IMR-90 (cell line): ENCODE results near the gene ALOX15. TPM values are rescaled to one million over a fixed set of nuclear protein-coding genes. Genes with fewer than 3 reads are reported as not detected.

Experiments used
- ATAC-seq: fragments of 200-7000 bp; cut with Tn5 transposase; 2 replicates; pipeline ENCODE4 v1.9.1; 2020; ENCODE audit warnings: low read depth, mild to moderate bottlenecking, moderate library complexity
- BruUV-seq: library from RNA; stranded (reverse); fragments of 400-500 nt; replicated peaks from 2 replicates; lab custom pipeline; 2021; lab: Mats Ljungman, UMichigan
- CTCF ChIA-PET: fragments of 300-600 bp; formaldehyde crosslinking; extraction: SDS; loops from one replicate; lab custom pipeline; 2021; ENCODE audit warnings: antibody characterized with exemption; lab: Yijun Ruan, JAX
- POLR2A ChIA-PET: fragments of 300-600 bp; sonication (Branson Sonifier 250); formaldehyde crosslinking; loops from one replicate; lab custom pipeline; 2022; ENCODE audit warnings: antibody characterized with exemption; ENCODE audit not compliant: unreplicated experiment; lab: Charles Lee
- DNase-seq: peaks from one replicate; pipeline ENCODE4 v3.0.0; 2013
- H2AFZ ChIP-seq: replicated peaks from 2 replicates; pipeline ENCODE3; 2013; ENCODE audit warnings: low read length, mild to moderate bottlenecking; ENCODE audit not compliant: poor library complexity
- H2AK5ac ChIP-seq: 2 replicates; pipeline ENCODE4 v1.6.1; 2013; ENCODE audit warnings: low read depth, low read length, inconsistent platforms
- H2AK9ac ChIP-seq: replicated peaks from 2 replicates; pipeline ENCODE3; 2013; ENCODE audit warnings: mild to moderate bottlenecking, low read depth, low read length, moderate library complexity; ENCODE audit not compliant: poor library complexity
- H2BK120ac ChIP-seq: 2 replicates; pipeline ENCODE4 v1.6.1; 2013; ENCODE audit warnings: low read depth, low read length, inconsistent platforms
- H2BK15ac ChIP-seq: 3 replicates; pipeline ENCODE4 v1.6.1; 2013; ENCODE audit warnings: low read depth, low read length, inconsistent platforms
- H2BK20ac ChIP-seq: 2 replicates; pipeline ENCODE4 v1.6.1; 2013; ENCODE audit warnings: low read depth, mild to moderate bottlenecking, inconsistent platforms, low read length, moderate library complexity
- H2BK5ac ChIP-seq: 2 replicates; pipeline ENCODE4 v1.6.1; 2013; ENCODE audit warnings: mild to moderate bottlenecking, low read depth, low read length, inconsistent platforms; ENCODE audit not compliant: poor library complexity, severe bottlenecking
- H3K14ac ChIP-seq: replicated peaks from 2 replicates; pipeline ENCODE4 v1.6.1; 2013; ENCODE audit warnings: low read depth, low read length, inconsistent platforms
- H3K18ac ChIP-seq: 2 replicates; pipeline ENCODE4 v1.6.1; 2013; ENCODE audit warnings: low read depth, low read length, control low read depth
- H3K23ac ChIP-seq: 2 replicates; pipeline ENCODE4 v1.6.1; 2013; ENCODE audit warnings: low read depth, low read length, inconsistent platforms
- H3K27ac ChIP-seq: 2 replicates; pipeline ENCODE4 v1.5.1; 2013; ENCODE audit warnings: mild to moderate bottlenecking, control low read depth, low read length; ENCODE audit not compliant: insufficient read depth
- H3K27me3 ChIP-seq: 2 replicates; pipeline ENCODE4 v1.6.1; 2013; ENCODE audit warnings: low read length; ENCODE audit not compliant: control insufficient read depth, insufficient read depth
- H3K36me3 ChIP-seq: 2 replicates; pipeline ENCODE4 v1.6.1; 2013; ENCODE audit warnings: low read length, mixed read lengths; ENCODE audit not compliant: control insufficient read depth, insufficient read depth
- H3K4ac ChIP-seq: 2 replicates; pipeline ENCODE4 v1.6.1; 2013; ENCODE audit warnings: low read depth, low read length, inconsistent platforms
- H3K4me1 ChIP-seq: 2 replicates; pipeline ENCODE4 v1.6.1; 2013; ENCODE audit warnings: low read length, mixed read lengths; ENCODE audit not compliant: control insufficient read depth, insufficient read depth
- H3K4me2 ChIP-seq: 2 replicates; pipeline ENCODE4 v1.6.1; 2013; ENCODE audit warnings: low read depth, mild to moderate bottlenecking, control low read depth, low read length, moderate library complexity
- H3K4me3 ChIP-seq: 2 replicates; pipeline ENCODE4 v1.5.1; 2013; ENCODE audit warnings: low read depth, mild to moderate bottlenecking, control low read depth, low read length, moderate library complexity; ENCODE audit not compliant: insufficient read depth
- H3K56ac ChIP-seq: 2 replicates; pipeline ENCODE4 v1.6.1; 2013; ENCODE audit warnings: low read length, inconsistent platforms; ENCODE audit not compliant: insufficient read depth; ENCODE audit errors: extremely low read depth
- H3K79me1 ChIP-seq, 2 experiments: 2 replicates each; pipeline ENCODE4 v1.6.1; 2013; ENCODE audit warnings: low read length in 2 of 2, inconsistent platforms in 1 of 2, low read depth in 1 of 2
- H3K9ac ChIP-seq: 2 replicates; pipeline ENCODE4 v1.6.1; 2013; ENCODE audit warnings: low read depth, low read length, control low read depth
- H3K9me1 ChIP-seq: 2 replicates; pipeline ENCODE4 v1.6.1; 2013; ENCODE audit warnings: low read length, inconsistent platforms; ENCODE audit not compliant: insufficient read depth
- H3K9me3 ChIP-seq: 2 replicates; pipeline ENCODE4 v1.6.1; 2013; ENCODE audit warnings: low read length; ENCODE audit not compliant: control insufficient read depth, insufficient read depth
- H4K20me1 ChIP-seq: 2 replicates; pipeline ENCODE4 v1.6.1; 2013; ENCODE audit warnings: low read length, inconsistent platforms; ENCODE audit not compliant: insufficient read depth
- H4K5ac ChIP-seq: 2 replicates; pipeline ENCODE4 v1.6.1; 2013; ENCODE audit warnings: mild to moderate bottlenecking, low read depth, low read length, control low read depth
- H4K8ac ChIP-seq, 2 experiments: 2 replicates each; pipeline ENCODE4 v1.6.1; 2013; ENCODE audit warnings: low read depth in 2 of 2, low read length in 2 of 2, control low read depth in 1 of 2, inconsistent platforms in 1 of 2
- H4K91ac ChIP-seq: 2 replicates; pipeline ENCODE4 v1.6.1; 2013; ENCODE audit warnings: low read depth, low read length, inconsistent platforms; ENCODE audit not compliant: insufficient read depth
- BHLHE40 ChIP-seq: fragments of 150-350 bp; IDR thresholded peaks from 2 replicates; pipeline ENCODE4 v1.6.1; 2016; ENCODE audit warnings: mild to moderate bottlenecking, low read depth, low read length
- CEBPB ChIP-seq: IDR thresholded peaks from 2 replicates; pipeline ENCODE4 v1.6.1; 2012; ENCODE audit warnings: low read depth, low read length, improper control_type of control experiment
- CHD1 ChIP-seq: IDR thresholded peaks from 2 replicates; pipeline ENCODE4 v1.6.1; 2012; ENCODE audit warnings: low read depth, low read length, improper control_type of control experiment
- FOS ChIP-seq: fragments of 150-350 bp; IDR thresholded peaks from 2 replicates; pipeline ENCODE4 v1.6.1; 2016; ENCODE audit warnings: low read depth, low read length
- MAFK ChIP-seq: IDR thresholded peaks from 2 replicates; pipeline ENCODE4 v1.6.1; 2012; ENCODE audit warnings: low read depth, low read length, improper control_type of control experiment
- MAZ ChIP-seq: IDR thresholded peaks from 2 replicates; pipeline ENCODE4 v1.6.1; 2012; ENCODE audit warnings: low read depth, mild to moderate bottlenecking, low read length, improper control_type of control experiment, moderate library complexity, borderline replicate concordance
- MXI1 ChIP-seq: IDR thresholded peaks from 2 replicates; pipeline ENCODE4 v1.6.1; 2012; ENCODE audit warnings: low read depth, mild to moderate bottlenecking, low read length, moderate library complexity, borderline replicate concordance
- NFE2L2 ChIP-seq: fragments of 150-350 bp; IDR thresholded peaks from 2 replicates; pipeline ENCODE4 v1.6.1; 2016; ENCODE audit warnings: low read depth, mild to moderate bottlenecking, low read length
- POLR2A ChIP-seq: IDR thresholded peaks from 2 replicates; pipeline ENCODE4 v1.6.1; 2012; ENCODE audit warnings: mild to moderate bottlenecking, low read depth, low read length
- RAD21 ChIP-seq: IDR thresholded peaks from 2 replicates; pipeline ENCODE4 v1.6.1; 2012; ENCODE audit warnings: low read length, improper control_type of control experiment
- RCOR1 ChIP-seq: IDR thresholded peaks from 2 replicates; pipeline ENCODE4 v1.6.1; 2012; ENCODE audit warnings: mild to moderate bottlenecking, low read length, improper control_type of control experiment; ENCODE audit not compliant: insufficient replicate concordance
- RFX5 ChIP-seq: IDR thresholded peaks from 2 replicates; pipeline ENCODE4 v1.8.0; 2012; ENCODE audit warnings: low read depth, mild to moderate bottlenecking, low read length, moderate library complexity
- SMC3 ChIP-seq: fragments of 150-350 bp; IDR thresholded peaks from 2 replicates; pipeline ENCODE4 v1.6.1; 2016; ENCODE audit warnings: low read depth, mild to moderate bottlenecking, antibody characterized with exemption, low read length, moderate library complexity
- WGBS, 2 experiments: methylation state at CpG; one replicate each; pipeline versions ENCODE4 v1.1.5 to v1.1.7; 2013; ENCODE audit warnings: missing lambda C conversion rate in 2 of 2; ENCODE audit not compliant: insufficient read length in 1 of 2; ENCODE audit errors: extremely low coverage in 2 of 2; 5-methylcytosine and 5-hydroxymethylcytosine counted together
- dilution Hi-C: fragments of 300-500 bp; cut with HindIII; formaldehyde crosslinking; loops from one replicate; pipeline ENCODE4 v1.14.3; 2018; ENCODE audit warnings: low sequenced_read_pairs; ENCODE audit not compliant: unreplicated experiment
- in situ Hi-C: fragments of 300-500 bp; cut with MboI; formaldehyde crosslinking; loops from 3 replicates; pipeline ENCODE4 v1.14.3; 2019; ENCODE audit warnings: low sequenced_read_pairs, inconsistent platforms, mixed read lengths
- intact Hi-C: fragments of 100-400 bp; cut with micrococcal nuclease; formaldehyde crosslinking; loops from 2 replicates; pipeline ENCODE4 v1.10.0; 2022
- polyA plus RNA-seq, 3 experiments: library from polyadenylated mRNA; depleted of rRNA; stranded (reverse); fragments of >200 nt; gene quantifications; 2 replicates each; pipeline ENCODE4 v1.2.3, GENCODE V29; 2012; ENCODE audit warnings: low replicate concordance in 1 of 3
- total RNA-seq: library from RNA; depleted of rRNA; stranded (reverse); fragments of >200 nt; gene quantifications from 2 replicates; pipeline ENCODE4 v1.2.3, GENCODE V29; 2012
- TF ChIP-seq, protein P1 (sequence below): fragments of 150-350 bp; IDR thresholded peaks from 2 replicates; pipeline ENCODE4 v1.6.1; 2017; ENCODE audit warnings: mild to moderate bottlenecking, antibody characterized with exemption, low read length, low read depth
- TF ChIP-seq, protein P2 (sequence below): conservative IDR thresholded peaks from 2 replicates; pipeline ENCODE4 v1.5.1; 2012; ENCODE audit warnings: mild to moderate bottlenecking, low read depth, low read length, improper control_type of control experiment
- TF ChIP-seq, protein P3 (sequence below): fragments of 150-350 bp; IDR thresholded peaks from 2 replicates; pipeline ENCODE4 v1.6.1; 2016; ENCODE audit warnings: low read depth, mild to moderate bottlenecking, low read length, moderate library complexity, borderline replicate concordance

Gene ALOX15
- total and polyA plus RNA-seq, 2 of the 4 experiments (the other 2 are of a cell fraction), result not detected

DNA sequence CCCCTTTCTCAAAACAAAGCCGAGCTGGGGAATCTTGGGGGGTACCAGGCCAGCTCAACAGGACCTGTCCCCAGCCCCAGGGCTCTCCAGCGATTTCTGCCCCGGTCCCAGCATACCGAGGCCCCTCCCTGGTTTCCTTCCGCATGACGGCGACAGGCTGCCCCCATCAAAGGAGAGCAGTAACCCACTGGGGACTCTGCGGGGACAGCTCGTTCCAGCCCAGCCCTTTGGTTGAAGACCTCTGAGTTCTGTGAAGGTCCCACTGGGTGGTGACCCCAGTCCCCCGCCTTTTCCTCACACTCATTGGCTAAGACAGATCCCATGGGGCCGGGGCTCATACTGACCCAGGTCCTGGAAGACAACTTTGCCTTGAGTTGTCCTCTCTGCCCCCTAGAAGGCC lies 53.1 kb downstream of the ALOX15 start:
- 17% methylated on average over 1 of the region's 11 CpGs; no CpG with 5 or more reads in 1 of the 2 experiments for WGBS, 2 experiments
- H3K9ac ChIP-seq, result no peak overlapping the region
- intact Hi-C loops (no loop called here), in situ Hi-C loops (no loop called here), dilution Hi-C loops (no loop called here)
- H3K27ac ChIP-seq, result no peak overlapping the region
- no peak overlapping the region for H2AK5ac ChIP-seq
- no peak overlapping the region for H3K14ac ChIP-seq
- no peak for ATAC-seq
- H2AFZ ChIP-seq, result no peak overlapping the region
- H4K8ac ChIP-seq, result no peak overlapping the region
- no peak overlapping the region for H4K5ac ChIP-seq
- H3K79me1 ChIP-seq, result no peaks in the 10 kb centered on the region
- H3K4me3 ChIP-seq, result no peak overlapping the region
- H4K91ac ChIP-seq, result no peak overlapping the region
- no peaks in the 10 kb centered on the region for H4K20me1 ChIP-seq
- H2BK15ac ChIP-seq, result no peak overlapping the region
- H3K18ac ChIP-seq, result no peak overlapping the region
- TF ChIP-seq, protein P1, sequence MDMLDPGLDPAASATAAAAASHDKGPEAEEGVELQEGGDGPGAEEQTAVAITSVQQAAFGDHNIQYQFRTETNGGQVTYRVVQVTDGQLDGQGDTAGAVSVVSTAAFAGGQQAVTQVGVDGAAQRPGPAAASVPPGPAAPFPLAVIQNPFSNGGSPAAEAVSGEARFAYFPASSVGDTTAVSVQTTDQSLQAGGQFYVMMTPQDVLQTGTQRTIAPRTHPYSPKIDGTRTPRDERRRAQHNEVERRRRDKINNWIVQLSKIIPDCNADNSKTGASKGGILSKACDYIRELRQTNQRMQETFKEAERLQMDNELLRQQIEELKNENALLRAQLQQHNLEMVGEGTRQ, result no peak
- TF ChIP-seq MAFK (no peak), BHLHE40 (no peak), RAD21 (no peak), FOS (no peak), SMC3 (no peak), CHD1 (no peak), MAZ (no peak), RFX5 (no peak), MXI1 (no peak), POLR2A (no peak), RCOR1 (no peak), NFE2L2 (no peak), CEBPB (no peak)
- TF ChIP-seq, protein P2, sequence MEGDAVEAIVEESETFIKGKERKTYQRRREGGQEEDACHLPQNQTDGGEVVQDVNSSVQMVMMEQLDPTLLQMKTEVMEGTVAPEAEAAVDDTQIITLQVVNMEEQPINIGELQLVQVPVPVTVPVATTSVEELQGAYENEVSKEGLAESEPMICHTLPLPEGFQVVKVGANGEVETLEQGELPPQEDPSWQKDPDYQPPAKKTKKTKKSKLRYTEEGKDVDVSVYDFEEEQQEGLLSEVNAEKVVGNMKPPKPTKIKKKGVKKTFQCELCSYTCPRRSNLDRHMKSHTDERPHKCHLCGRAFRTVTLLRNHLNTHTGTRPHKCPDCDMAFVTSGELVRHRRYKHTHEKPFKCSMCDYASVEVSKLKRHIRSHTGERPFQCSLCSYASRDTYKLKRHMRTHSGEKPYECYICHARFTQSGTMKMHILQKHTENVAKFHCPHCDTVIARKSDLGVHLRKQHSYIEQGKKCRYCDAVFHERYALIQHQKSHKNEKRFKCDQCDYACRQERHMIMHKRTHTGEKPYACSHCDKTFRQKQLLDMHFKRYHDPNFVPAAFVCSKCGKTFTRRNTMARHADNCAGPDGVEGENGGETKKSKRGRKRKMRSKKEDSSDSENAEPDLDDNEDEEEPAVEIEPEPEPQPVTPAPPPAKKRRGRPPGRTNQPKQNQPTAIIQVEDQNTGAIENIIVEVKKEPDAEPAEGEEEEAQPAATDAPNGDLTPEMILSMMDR, result no peak
- TF ChIP-seq, protein P3, sequence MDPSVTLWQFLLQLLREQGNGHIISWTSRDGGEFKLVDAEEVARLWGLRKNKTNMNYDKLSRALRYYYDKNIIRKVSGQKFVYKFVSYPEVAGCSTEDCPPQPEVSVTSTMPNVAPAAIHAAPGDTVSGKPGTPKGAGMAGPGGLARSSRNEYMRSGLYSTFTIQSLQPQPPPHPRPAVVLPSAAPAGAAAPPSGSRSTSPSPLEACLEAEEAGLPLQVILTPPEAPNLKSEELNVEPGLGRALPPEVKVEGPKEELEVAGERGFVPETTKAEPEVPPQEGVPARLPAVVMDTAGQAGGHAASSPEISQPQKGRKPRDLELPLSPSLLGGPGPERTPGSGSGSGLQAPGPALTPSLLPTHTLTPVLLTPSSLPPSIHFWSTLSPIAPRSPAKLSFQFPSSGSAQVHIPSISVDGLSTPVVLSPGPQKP, result no peak
- H3K4ac ChIP-seq, result no peak overlapping the region
- no peaks in the 10 kb centered on the region for H3K36me3 ChIP-seq
- H3K4me1 ChIP-seq, result peaks cover 2% of the 10 kb centered on the region; the same call in 1 of the 2 replicates
- H2BK20ac ChIP-seq, result no peak overlapping the region
- no peak overlapping the region for H3K23ac ChIP-seq
- H3K27me3 ChIP-seq, result peaks cover 70% of the 10 kb centered on the region
- no peaks in the 10 kb centered on the region for H3K9me1 ChIP-seq
- H3K4me2 ChIP-seq, result no peak overlapping the region
- H2BK5ac ChIP-seq, result no peak overlapping the region
- CTCF ChIA-PET, result interaction anchor here (0.8 kb wide), 1 partner anchor 674 kb away, joined by 4 read pairs; no protein-coding TSS in a partner anchor
- no peak for DNase-seq
- POLR2A ChIA-PET, result no interaction called here
- BruUV-seq, result no TSS peak
- H3K56ac ChIP-seq, result no peak overlapping the region
- H2AK9ac ChIP-seq, result no peak overlapping the region
- no peaks in the 10 kb centered on the region for H3K9me3 ChIP-seq
- no peak overlapping the region for H2BK120ac ChIP-seq
